ACHN (cell line): ENCODE measurements around the gene ZFP69.
"Not testable (repeated sequence)": the region's sequence is repeated elsewhere in the genome, so short reads cannot be mapped to it uniquely, and the experiment has no call there.

ENCODE experiments used
- DNase-seq: peaks from one replicate; pipeline ENCODE4 v3.0.0-alpha.2; 2015
- in situ Hi-C: cut with HindIII; loops from 2 replicates; pipeline ENCODE4 v1.10.0; 2017; ENCODE audit warnings: low sequenced_read_pairs, low pct_ligation_motif_present, low pct_unique_long_range_greater_than_20kb

ZFP69 gene

GRCh38 chr1:40495315-40495903 lies 18.3 kb downstream of the ZFP69 start:
- no peak for DNase-seq
- in situ Hi-C loops, result no loop called here

GRCh38 chr1:40502651-40503050 lies 25.6 kb downstream of the ZFP69 start:
- in situ Hi-C loops, DNase-seq: not testable (repeated sequence)

- in situ Hi-C loops, result no loop called here
- no peak for DNase-seq
These were observed 30.9 kb downstream of the ZFP69 start for GRCh38 chr1:40507973-40508372.

- DNase-seq, result peak; percentile 73
- in situ Hi-C loops, result no loop called here
These were observed 31.6 kb downstream of the ZFP69 start, which contains the start of gene EXO5 for GRCh38 chr1:40508375-40509341. Gene EXO5, plus strand, starts transcription at chr1:40508767. Its CDS starts 5,778 bp downstream, at chr1:40514545.

- in situ Hi-C loops, result no loop called here
- no peak for DNase-seq
These were observed 42.4 kb downstream of the ZFP69 start for GRCh38 chr1:40519517-40519916.

- no peak for DNase-seq
- in situ Hi-C loops, result no loop called here
These were observed 53.8 kb downstream of the ZFP69 start for GRCh38 chr1:40530735-40531380.

- in situ Hi-C loops, result no loop called here
- peak; percentile 93 for DNase-seq
These were observed 54.4 kb downstream of the ZFP69 start, which contains the start of gene ZNF684 for GRCh38 chr1:40531381-40532061. Gene ZNF684, plus strand, starts transcription at chr1:40531637. Its CDS starts 1,530 bp downstream, at chr1:40533167.

GRCh38 chr1:40532062-40532389 lies 54.9 kb downstream of the ZFP69 start:
- no peak for DNase-seq
- in situ Hi-C loops, result no loop called here

GRCh38 chr1:40532844-40533424 lies 55.8 kb downstream of the ZFP69 start:
- in situ Hi-C loops, result no loop called here
- DNase-seq, result peak; percentile 68

GRCh38 chr1:40534589-40534988 lies 57.5 kb downstream of the ZFP69 start:
- no peak for DNase-seq
- in situ Hi-C loops, result no loop called here

GRCh38 chr1:40535732-40536131 lies 58.6 kb downstream of the ZFP69 start:
- in situ Hi-C loops, result no loop called here
- DNase-seq, result no peak

GRCh38 chr1:40539338-40539737 lies 62.2 kb downstream of the ZFP69 start:
- no peak for DNase-seq
- in situ Hi-C loops, result no loop called here
